CD4-positive, alpha-beta T cell treated with Interleukin-10 for 1 hour (primary cell): ENCODE results near the gene DFFA.
"Not testable (repeated sequence)": the region's sequence is repeated elsewhere in the genome, so short reads cannot be mapped to it uniquely, and the experiment has no call there.

Experiments
- DNase-seq: peaks from one replicate; pipeline ENCODE4 v3.0.0-alpha.2; 2020

DFFA gene

GRCh38 chr1:10457462-10457861 lies 14.9 kb downstream of the DFFA start:
- DNase-seq: not testable (repeated sequence)

GRCh38 chr1:10456661-10457060 lies 15.7 kb downstream of the DFFA start:
- DNase-seq: no peak

- DNase-seq: no peak
Observed at GRCh38 chr1:10456048-10456447, 16.3 kb downstream of the DFFA start.

- DNase-seq: no peak
Observed at GRCh38 chr1:10451287-10451686, 21.0 kb downstream of the DFFA start.

- DNase-seq: no peak
Observed at GRCh38 chr1:10450836-10451235, 21.5 kb downstream of the DFFA start.

- DNase-seq: no peak
Observed at GRCh38 chr1:10450156-10450814, 22.0 kb downstream of the DFFA start.

GRCh38 chr1:10449751-10450150 lies 22.6 kb downstream of the DFFA start, which contains the start of gene CORT:
Gene CORT, plus strand, starts transcription at chr1:10450031. Its CDS starts 193 bp downstream, at chr1:10450224.
- no peak for DNase-seq

GRCh38 chr1:10446790-10447422 lies 25.4 kb downstream of the DFFA start:
- DNase-seq: no peak

- no peak for DNase-seq
Observed at GRCh38 chr1:10444795-10445397, 27.4 kb downstream of the DFFA start.

GRCh38 chr1:10444248-10444647 lies 28.1 kb downstream of the DFFA start:
- no peak for DNase-seq

- no peak for DNase-seq
Observed at GRCh38 chr1:10440794-10441193, 31.5 kb downstream of the DFFA start.

- no peak for DNase-seq
Observed at GRCh38 chr1:10440305-10440704, 32.0 kb downstream of the DFFA start.

- no peak for DNase-seq
Observed at GRCh38 chr1:10438677-10439163, 33.6 kb downstream of the DFFA start.

- no peak for DNase-seq
Observed at GRCh38 chr1:10437052-10437451, 35.3 kb downstream of the DFFA start.

- DNase-seq: no peak
Observed at GRCh38 chr1:10434590-10434989, 37.7 kb downstream of the DFFA start.

- no peak for DNase-seq
Observed at GRCh38 chr1:10433790-10434189, 38.5 kb downstream of the DFFA start.

- DNase-seq: no peak
Observed at GRCh38 chr1:10432910-10433700, 39.2 kb downstream of the DFFA start.

GRCh38 chr1:10431070-10431730 lies 41.1 kb downstream of the DFFA start:
- DNase-seq: no peak

GRCh38 chr1:10430216-10431069 lies 41.9 kb downstream of the DFFA start, which contains the start of gene CENPS:
Gene CENPS, plus strand, starts transcription at chr1:10430433. Its CDS starts 85 bp downstream, at chr1:10430518.
- peak; percentile 91 for DNase-seq

GRCh38 chr1:10429868-10430215 lies 42.5 kb downstream of the DFFA start:
- no peak for DNase-seq

- no peak for DNase-seq
Observed at GRCh38 chr1:10428984-10429383, 43.3 kb downstream of the DFFA start.

GRCh38 chr1:10426535-10426848 lies 45.8 kb downstream of the DFFA start:
- DNase-seq: not testable (repeated sequence)
